Chondrocyte (in vitro differentiated cells): ENCODE measurements around the gene POU6F1. TPM values are rescaled to one million over a fixed set of nuclear protein-coding genes. Genes with fewer than 3 reads are reported as not detected.
"Not testable (repeated sequence)": the region's sequence is repeated elsewhere in the genome, so short reads cannot be mapped to it uniquely, and the experiment has no call there.

ENCODE experiments used
- DNase-seq: peaks from one replicate; pipeline ENCODE4 v3.0.0; 2021; ENCODE audit warnings: mixed read lengths, low spot score
- H3K27ac Mint-ChIP-seq: one replicate; pipeline ENCODE4 v1.8.0; 2021; ENCODE audit warnings: mild to moderate bottlenecking, moderate library complexity, mixed read lengths; ENCODE audit not compliant: unreplicated experiment
- H3K27me3 Mint-ChIP-seq: 2 replicates; pipeline ENCODE4 v1.8.0; 2021; ENCODE audit warnings: low read depth, mixed read lengths
- H3K36me3 Mint-ChIP-seq: 2 replicates; pipeline ENCODE4 v1.8.0; 2021; ENCODE audit warnings: low read depth, mixed read lengths
- H3K4me1 Mint-ChIP-seq: 2 replicates; pipeline ENCODE4 v1.8.0; 2021; ENCODE audit warnings: low read depth, mild to moderate bottlenecking, mixed read lengths
- H3K4me3 Mint-ChIP-seq: one replicate; pipeline ENCODE4 v1.8.0; 2021; ENCODE audit warnings: mild to moderate bottlenecking, moderate library complexity, mixed read lengths; ENCODE audit not compliant: unreplicated experiment
- H3K9me3 Mint-ChIP-seq: 2 replicates; pipeline ENCODE4 v1.8.0; 2021; ENCODE audit warnings: low read depth, mixed read lengths
- long read RNA-seq: library from polyadenylated mRNA; stranded (forward); transcript quantifications from one replicate; pipeline ENCODE4 v2.0.0, GENCODE V29; 2021
- total RNA-seq: library from RNA; stranded (reverse); gene quantifications from 3 replicates; pipeline ENCODE4 v1.2.1, GENCODE V29; 2021
- TF ChIP-seq, protein P1 (sequence below): fragments of 200-600 bp; sonication (generic); IDR thresholded peaks from 2 replicates; pipeline ENCODE4 v1.5.0; 2021; ENCODE audit warnings: antibody characterized with exemption, mild to moderate bottlenecking, moderate library complexity

The POU6F1 gene, protein sequence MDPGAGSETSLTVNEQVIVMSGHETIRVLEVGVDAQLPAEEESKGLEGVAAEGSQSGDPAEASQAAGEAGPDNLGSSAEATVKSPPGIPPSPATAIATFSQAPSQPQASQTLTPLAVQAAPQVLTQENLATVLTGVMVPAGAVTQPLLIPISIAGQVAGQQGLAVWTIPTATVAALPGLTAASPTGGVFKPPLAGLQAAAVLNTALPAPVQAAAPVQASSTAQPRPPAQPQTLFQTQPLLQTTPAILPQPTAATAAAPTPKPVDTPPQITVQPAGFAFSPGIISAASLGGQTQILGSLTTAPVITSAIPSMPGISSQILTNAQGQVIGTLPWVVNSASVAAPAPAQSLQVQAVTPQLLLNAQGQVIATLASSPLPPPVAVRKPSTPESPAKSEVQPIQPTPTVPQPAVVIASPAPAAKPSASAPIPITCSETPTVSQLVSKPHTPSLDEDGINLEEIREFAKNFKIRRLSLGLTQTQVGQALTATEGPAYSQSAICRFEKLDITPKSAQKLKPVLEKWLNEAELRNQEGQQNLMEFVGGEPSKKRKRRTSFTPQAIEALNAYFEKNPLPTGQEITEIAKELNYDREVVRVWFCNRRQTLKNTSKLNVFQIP
- 9.9 to 11.2 TPM (median 10.2 TPM) in 3 replicates for total RNA-seq
- long read RNA-seq, partial matches to known transcripts, result 5 of 13 reads
- long read RNA-seq, other reads (novel, unspliced or antisense), result 8 of 13 reads

DNA sequence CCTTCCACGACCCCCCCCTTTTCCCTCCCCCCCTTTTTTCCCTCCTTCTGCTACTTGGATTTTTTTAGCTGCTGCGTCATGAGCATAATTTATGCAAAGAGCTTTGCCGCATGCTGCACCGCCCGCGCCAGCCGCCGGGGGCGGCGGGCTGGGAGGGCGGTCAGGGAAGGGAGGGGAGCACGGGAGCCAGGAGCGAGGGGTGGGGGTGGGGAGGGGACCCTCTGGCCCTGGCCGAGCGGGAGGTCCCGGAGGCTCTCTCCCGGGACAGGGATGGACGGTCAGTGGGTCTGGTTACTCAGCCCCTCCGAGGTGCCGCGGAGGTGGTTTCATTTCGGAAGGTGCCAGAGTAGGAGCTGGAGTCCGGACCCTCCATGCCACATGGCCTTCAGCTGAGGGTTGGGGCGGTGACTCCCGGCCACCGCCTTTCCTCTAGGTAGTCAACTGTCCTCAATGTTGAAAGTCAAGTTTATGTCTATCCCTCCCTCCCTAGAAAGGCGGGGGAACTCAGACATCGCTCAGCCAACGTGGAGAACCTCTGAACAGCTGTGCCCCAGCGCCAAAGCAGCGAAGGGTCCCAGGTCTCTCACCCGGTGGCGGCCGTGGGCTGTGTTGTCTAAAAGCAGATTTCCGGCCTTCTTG lies at the start of gene POU6F1:
Gene POU6F1, minus strand, starts transcription at position 95 of the 639 bp plus-strand sequence. CDS start 11,226 bp downstream, outside the sequence.
- peak within 1 kb of the TSS; percentile 85 for H3K27ac Mint-ChIP-seq
- peak within 1 kb of the TSS; percentile 74 for H3K4me3 Mint-ChIP-seq
- peaks cover 2% of the 10 kb centered on the region for H3K36me3 Mint-ChIP-seq
- H3K27me3 Mint-ChIP-seq, result no peaks in the 10 kb centered on the region
- H3K9me3 Mint-ChIP-seq, result no peaks in the 10 kb centered on the region
- no peak for DNase-seq
- TF ChIP-seq, protein P1, sequence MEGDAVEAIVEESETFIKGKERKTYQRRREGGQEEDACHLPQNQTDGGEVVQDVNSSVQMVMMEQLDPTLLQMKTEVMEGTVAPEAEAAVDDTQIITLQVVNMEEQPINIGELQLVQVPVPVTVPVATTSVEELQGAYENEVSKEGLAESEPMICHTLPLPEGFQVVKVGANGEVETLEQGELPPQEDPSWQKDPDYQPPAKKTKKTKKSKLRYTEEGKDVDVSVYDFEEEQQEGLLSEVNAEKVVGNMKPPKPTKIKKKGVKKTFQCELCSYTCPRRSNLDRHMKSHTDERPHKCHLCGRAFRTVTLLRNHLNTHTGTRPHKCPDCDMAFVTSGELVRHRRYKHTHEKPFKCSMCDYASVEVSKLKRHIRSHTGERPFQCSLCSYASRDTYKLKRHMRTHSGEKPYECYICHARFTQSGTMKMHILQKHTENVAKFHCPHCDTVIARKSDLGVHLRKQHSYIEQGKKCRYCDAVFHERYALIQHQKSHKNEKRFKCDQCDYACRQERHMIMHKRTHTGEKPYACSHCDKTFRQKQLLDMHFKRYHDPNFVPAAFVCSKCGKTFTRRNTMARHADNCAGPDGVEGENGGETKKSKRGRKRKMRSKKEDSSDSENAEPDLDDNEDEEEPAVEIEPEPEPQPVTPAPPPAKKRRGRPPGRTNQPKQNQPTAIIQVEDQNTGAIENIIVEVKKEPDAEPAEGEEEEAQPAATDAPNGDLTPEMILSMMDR, result peak; percentile 74
- H3K4me1 Mint-ChIP-seq, result peaks cover 17% of the 10 kb centered on the region

DNA sequence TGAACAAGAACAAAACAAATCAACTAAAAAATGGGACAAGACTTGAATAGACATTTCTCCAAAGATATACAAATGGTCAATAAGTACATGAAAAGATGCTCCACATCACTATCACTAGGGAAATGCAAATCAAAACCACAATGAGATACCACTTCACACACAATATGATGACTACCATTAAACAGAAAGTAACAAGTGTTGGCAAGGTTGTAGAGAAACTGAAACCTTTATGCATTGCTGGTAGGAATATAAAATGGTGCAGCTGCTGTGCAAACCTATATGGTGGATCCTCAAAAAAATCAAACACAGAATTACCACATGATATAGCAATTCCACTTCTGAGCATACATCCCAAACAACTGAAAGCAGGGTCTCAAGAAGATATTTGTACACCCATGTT lies 47.2 kb upstream of the POU6F1 start:
- Mint-ChIP-seq H3K9me3 (no peaks in the 10 kb centered on the region), H3K27me3 (no peaks in the 10 kb centered on the region), H3K27ac (no peak overlapping the region), H3K4me1 (peaks cover 6% of the 10 kb centered on the region), H3K36me3 (no peaks in the 10 kb centered on the region), H3K4me3 (no peak overlapping the region)
- TF ChIP-seq, protein P1, result no peak
- DNase-seq, result no peak

DNA sequence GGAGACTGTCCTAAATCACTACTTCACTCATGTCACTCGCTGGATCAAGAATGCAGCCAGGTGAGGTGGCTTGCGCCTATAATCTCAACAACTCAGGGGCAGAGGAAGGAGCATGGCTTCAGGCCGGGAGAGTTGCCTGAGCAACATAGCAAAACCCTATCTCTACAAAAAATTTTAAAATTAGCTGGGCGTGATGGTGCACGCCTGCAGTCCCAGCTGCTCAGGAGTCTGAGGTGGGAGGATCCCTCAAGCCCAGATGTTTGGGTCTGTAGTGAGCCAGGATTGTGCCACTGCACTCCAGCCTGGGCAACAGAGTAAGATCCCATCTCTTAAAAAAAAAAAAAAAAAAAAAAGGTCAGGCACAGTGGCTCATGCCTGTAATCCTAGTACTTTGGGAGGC lies 46.4 kb upstream of the POU6F1 start:
- H3K4me3 Mint-ChIP-seq, result no peak overlapping the region
- H3K27ac Mint-ChIP-seq, result no peak overlapping the region
- H3K4me1 Mint-ChIP-seq, result peaks cover 3% of the 10 kb centered on the region

DNA sequence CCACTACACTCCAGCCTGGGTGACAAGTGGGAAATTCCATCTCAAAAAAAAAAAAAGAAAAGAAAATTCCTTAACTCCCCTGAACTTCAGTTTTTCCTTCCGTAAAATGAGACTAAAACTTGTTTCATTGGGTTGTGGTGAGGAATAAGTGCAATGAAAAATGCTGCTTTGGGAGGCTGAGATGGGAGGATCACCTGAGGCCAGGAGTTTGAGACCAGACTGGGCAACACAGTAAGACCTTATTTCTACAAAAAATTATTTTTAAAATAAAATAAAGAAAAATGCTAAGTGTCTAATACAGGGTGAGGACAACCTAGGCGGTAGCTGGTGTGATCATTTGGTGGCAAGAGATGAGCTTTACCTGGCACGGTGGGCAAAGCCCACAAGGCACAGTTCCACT lies 45.5 kb upstream of the POU6F1 start:
- DNase-seq, result no peak
- TF ChIP-seq, protein P1, result no peak
- H3K27ac Mint-ChIP-seq, result no peak overlapping the region
- H3K36me3 Mint-ChIP-seq, result no peaks in the 10 kb centered on the region
- no peaks in the 10 kb centered on the region for H3K4me1 Mint-ChIP-seq
- H3K9me3 Mint-ChIP-seq, result no peaks in the 10 kb centered on the region
- no peak overlapping the region for H3K4me3 Mint-ChIP-seq
- no peaks in the 10 kb centered on the region for H3K27me3 Mint-ChIP-seq

More for the DNA sequence above, 46.4 kb upstream of the POU6F1 start:
- H3K36me3 Mint-ChIP-seq, result no peaks in the 10 kb centered on the region
- TF ChIP-seq, protein P1, result no peak
- H3K9me3 Mint-ChIP-seq, result no peaks in the 10 kb centered on the region
- no peaks in the 10 kb centered on the region for H3K27me3 Mint-ChIP-seq
- peak; percentile 11 for DNase-seq

DNA sequence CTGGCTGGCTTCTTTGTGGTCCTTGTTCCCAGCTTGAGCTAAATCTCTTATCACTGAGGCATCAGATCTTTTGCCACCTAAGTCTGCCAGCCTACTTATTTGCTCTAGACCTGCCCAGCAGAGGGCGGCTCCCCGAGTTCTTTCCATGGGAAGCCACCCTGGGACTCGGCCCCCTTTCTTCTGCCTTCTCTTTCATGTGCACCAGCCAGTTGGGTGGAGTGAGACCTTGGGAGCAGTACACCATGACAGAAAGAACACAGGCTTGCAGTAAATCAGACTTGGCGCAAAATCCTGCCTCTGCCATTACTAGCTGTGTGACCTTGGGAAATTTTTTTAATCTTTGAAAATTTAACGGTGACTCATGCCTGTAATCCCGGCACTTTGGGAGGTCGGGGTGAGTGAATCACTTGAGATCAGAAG lies 44.9 kb upstream of the POU6F1 start:
- DNase-seq, result peak; percentile 46
- Mint-ChIP-seq H3K36me3 (no peaks in the 10 kb centered on the region), H3K9me3 (no peaks in the 10 kb centered on the region), H3K27me3 (no peaks in the 10 kb centered on the region), H3K4me1 (no peaks in the 10 kb centered on the region), H3K4me3 (no peak overlapping the region), H3K27ac (no peak overlapping the region)
- TF ChIP-seq, protein P1, result peak; percentile 69

DNA sequence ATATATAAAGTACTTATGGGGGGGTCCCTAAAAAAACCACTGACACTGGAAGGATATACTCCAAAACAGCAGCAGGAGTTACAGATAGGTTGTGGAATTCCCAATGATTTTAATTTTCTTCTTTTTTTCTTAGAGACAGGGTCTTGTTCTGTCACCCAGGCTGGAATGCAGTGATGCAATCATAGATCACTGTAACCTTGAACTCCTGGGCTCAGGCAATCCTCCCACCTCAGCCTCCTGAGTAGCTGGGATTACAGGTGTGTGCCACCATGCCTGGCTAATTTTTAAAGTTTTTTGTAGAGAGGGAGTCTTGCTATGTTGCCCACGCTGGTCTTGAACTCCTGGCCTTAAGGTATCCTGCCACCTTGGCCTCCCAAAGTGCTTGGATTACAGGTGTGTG lies 41.7 kb upstream of the POU6F1 start:
- not testable (repeated sequence) for H3K9me3 Mint-ChIP-seq, H3K36me3 Mint-ChIP-seq, DNase-seq, H3K4me1 Mint-ChIP-seq, H3K4me3 Mint-ChIP-seq, H3K27me3 Mint-ChIP-seq, H3K27ac Mint-ChIP-seq
